ENCODE results near the gene VSTM2L.
A peak's percentile ranks its signal among the peaks of the same experiment; 100 is the strongest.

Gene VSTM2L

GRCh38 chr20:37901654-37902503, 1.0 kb upstream of the VSTM2L start:
- DNase-seq: peak; percentile 32

- peak; percentile 18 for DNase-seq
Observed at GRCh38 chr20:37903317-37904007, 535 bp downstream of the VSTM2L start.

GRCh38 chr20:37904008-37904642, 1.2 kb downstream of the VSTM2L start:
- DNase-seq: no peak

GRCh38 chr20:37904845-37905373, 2.0 kb downstream of the VSTM2L start:
- DNase-seq: no peak

- DNase-seq: no peak
Observed at GRCh38 chr20:37905671-37906613, 3.0 kb downstream of the VSTM2L start.

GRCh38 chr20:37907330-37907676, 4.4 kb downstream of the VSTM2L start:
- DNase-seq: no peak

- DNase-seq: no peak
Observed at GRCh38 chr20:37907677-37908401, 4.9 kb downstream of the VSTM2L start.

GRCh38 chr20:37911261-37911660, 8.3 kb downstream of the VSTM2L start:
- DNase-seq: no peak

- no peak for DNase-seq
Observed at GRCh38 chr20:37911838-37912281, 8.9 kb downstream of the VSTM2L start.

GRCh38 chr20:37912874-37913273, 9.9 kb downstream of the VSTM2L start:
- no peak for DNase-seq

GRCh38 chr20:37913567-37914366, 10.8 kb downstream of the VSTM2L start:
- DNase-seq: no peak

GRCh38 chr20:37914367-37914671, 11.4 kb downstream of the VSTM2L start:
- DNase-seq: no peak

GRCh38 chr20:37914672-37915433, 11.9 kb downstream of the VSTM2L start:
- DNase-seq: peak; percentile 21

GRCh38 chr20:37915434-37915787, 12.5 kb downstream of the VSTM2L start:
- no peak for DNase-seq

- no peak for DNase-seq
Observed at GRCh38 chr20:37915800-37916570, 13.1 kb downstream of the VSTM2L start.

- no peak for DNase-seq
Observed at GRCh38 chr20:37917461-37917860, 14.5 kb downstream of the VSTM2L start.

GRCh38 chr20:37918035-37918434, 15.1 kb downstream of the VSTM2L start:
- no peak for DNase-seq

GRCh38 chr20:37919389-37920040, 16.6 kb downstream of the VSTM2L start:
- no peak for DNase-seq

- DNase-seq: no peak
Observed at GRCh38 chr20:37920270-37920669, 17.3 kb downstream of the VSTM2L start.

All from stimulated activated CD4-positive, alpha-beta T cell treated with anti-CD3 and anti-CD28 coated beads, Interleukin-15, amount 100 ng/mL, for 24 hours (primary cell).